GM12892 (cell line): ENCODE measurements around the gene HECW1.

Experiments
- POLR2A ChIP-seq: IDR thresholded peaks from 2 replicates; pipeline ENCODE4 v1.6.1; 2011; ENCODE audit warnings: low read depth, low read length, control low read depth
- POLR2AphosphoS5 ChIP-seq: IDR thresholded peaks from 2 replicates; pipeline ENCODE4 v1.6.1; 2011; ENCODE audit warnings: low read depth, low read length, control low read depth
- TAF1 ChIP-seq: IDR thresholded peaks from 2 replicates; pipeline ENCODE4 v1.6.1; 2011; ENCODE audit warnings: low read depth, mild to moderate bottlenecking, control low read depth, low read length, borderline replicate concordance

GRCh38 chr7:43465581-43466554, 353.4 kb downstream of the HECW1 start:
- TF ChIP-seq POLR2A = no peak
- TF ChIP-seq POLR2AphosphoS5 = no peak
- TF ChIP-seq TAF1 = no peak
